Fibroblast of gingiva (primary cell): ENCODE measurements around the gene ACOT6.
"Not testable (repeated sequence)": the region's sequence is repeated elsewhere in the genome, so short reads cannot be mapped to it uniquely, and the experiment has no call there.

Source experiments
- DNase-seq: peaks from one replicate; pipeline ENCODE4 v3.0.0-alpha.2; 2011; ENCODE audit warnings: low read depth

The ACOT6 gene

DNA sequence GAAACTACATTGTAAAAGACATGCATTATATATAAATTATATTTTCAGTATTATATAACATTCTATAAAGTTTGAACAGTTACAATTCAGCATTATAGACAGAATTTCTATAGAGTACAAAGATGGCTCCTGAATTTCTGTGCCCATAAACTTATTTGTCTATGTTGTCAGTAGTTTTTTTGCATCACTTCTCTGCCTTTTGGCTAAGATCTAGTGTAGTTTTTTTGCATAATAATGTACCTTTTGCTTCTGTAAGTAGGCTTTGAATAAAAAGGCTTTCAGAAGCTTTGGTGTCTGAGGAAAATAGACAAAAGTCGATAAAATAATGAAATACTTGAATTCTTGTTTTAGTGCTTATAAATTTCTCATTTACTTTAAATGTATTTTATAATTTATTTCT, 43.5 kb downstream of the ACOT6 start:
- DNase-seq = no peak

DNA sequence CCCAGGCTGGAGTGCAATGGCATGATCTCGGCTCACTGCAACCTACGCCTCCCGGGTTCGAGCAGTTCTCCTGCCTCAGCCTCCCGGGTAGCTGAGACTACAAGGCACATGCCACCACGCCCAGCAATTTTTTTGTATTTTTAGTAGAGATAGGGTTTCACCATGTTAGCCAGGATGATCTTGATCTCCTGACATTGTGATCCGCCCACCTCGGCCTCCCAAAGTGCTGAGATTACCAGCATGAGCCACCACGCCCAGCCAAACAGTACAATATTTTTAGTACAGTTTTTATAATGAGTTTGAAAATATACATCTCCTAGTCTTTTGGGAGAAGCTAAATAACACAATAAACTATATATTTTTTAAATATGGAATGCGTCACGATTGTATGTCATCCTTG, 46.9 kb downstream of the ACOT6 start:
- not testable (repeated sequence) for DNase-seq

DNA sequence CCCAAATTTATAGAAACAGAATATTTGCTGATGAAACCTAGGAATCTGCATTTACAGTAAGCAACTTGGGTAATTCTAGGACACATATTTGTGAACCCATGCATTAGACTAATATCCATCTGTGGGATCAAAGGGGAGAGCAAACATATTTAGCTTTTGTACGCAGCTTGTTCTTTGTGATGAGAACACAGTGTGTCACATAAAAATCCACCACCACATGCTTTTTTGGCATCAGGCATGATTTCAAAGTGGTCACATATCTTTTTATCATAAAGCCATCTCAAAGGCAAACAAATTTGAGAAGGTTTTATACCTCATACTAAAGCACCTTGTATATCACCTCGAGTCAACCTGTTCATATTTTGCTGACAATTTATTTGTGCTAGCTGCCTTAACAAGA, 48.2 kb downstream of the ACOT6 start:
- no peak for DNase-seq

DNA sequence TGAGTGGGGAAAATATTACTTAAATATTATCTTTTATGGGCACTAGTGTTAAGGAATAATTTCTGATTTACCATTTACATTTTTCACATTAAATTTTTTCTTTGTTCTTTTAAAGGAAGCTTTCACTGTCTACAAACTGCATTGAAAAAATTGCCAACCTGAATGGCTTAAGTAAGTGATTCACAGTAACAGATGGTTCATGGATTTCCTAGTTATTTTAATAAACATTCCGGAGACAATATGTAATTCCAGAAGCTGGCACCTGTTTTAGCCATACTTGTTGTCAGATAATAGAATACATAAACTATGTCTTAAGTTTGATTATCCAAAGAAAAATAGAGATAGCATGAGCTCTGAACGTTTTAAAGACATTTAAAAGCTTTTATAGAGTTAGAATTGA, 49.6 kb downstream of the ACOT6 start:
- DNase-seq = no peak

DNA sequence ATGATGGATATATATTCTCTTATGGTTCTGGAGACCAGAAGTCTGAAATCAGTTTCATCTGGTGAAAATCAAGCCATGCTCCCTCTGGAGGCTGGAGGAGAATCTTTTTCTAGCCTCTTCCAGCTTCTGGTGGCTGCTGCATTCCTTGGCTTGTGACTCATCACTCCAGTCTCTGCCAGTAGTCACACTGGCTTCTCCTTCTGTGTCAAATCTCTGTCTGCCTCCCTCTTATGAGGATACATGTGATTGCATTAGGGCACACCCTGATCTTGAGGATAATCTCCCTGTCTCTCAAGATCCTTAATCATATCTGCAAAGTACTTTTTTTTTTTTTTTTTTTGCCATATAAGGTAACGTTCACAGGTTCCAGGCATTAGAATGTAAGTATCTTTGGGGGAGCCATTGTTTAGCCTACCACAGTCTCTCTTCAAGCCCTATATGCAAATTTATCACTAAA, 50.2 kb downstream of the ACOT6 start:
- DNase-seq = peak; percentile 87

DNA sequence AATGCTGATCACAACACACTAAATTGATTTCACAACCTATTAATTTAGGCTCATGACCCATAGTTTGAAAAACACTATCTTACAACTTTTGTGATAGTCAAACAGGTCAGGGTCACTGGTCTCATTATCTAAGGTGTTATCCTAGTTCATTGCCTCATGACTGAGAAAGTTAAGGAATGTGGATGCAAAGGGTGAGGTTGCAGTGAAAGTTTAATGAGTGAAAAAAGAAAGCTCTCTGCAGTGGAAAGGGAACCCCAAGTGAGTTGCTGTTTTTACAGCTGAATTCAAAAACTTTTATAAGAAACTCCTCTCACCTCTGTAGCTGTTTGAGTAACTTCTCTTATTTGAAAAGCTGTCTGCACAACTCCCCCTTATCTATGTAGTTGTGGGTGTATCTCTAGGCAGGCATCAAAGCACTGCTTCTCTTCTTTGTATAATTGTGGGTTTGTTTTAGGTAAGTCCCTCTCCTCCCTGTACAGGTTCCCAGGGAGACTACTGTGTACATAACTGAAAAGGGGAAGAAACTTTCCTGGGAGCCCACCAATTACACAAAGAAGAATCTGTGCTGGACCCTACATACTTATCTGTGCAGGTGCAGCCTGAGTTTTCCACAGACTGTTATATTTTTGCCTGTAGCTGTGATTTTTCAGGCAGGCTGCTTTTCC, 51.4 kb downstream of the ACOT6 start:
- DNase-seq = no peak

DNA sequence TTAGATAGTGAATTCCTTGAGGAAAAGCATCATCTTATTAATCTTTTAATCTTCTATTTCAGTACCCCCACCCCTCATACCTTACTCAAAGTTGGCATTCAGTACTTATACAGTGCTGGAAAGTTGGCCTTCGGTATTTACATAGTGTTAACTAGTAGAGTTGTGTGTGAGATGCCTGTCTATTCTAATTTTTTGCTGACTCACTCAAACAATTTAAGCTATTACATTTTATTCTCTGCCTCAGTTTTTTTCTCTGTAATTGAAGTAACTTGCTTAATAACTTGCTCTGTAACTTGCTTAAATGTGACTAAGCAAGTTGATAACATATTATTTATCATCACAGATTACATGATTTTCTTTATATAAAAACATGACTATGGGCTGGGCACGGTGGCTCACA, 52.8 kb downstream of the ACOT6 start:
- no peak for DNase-seq

DNA sequence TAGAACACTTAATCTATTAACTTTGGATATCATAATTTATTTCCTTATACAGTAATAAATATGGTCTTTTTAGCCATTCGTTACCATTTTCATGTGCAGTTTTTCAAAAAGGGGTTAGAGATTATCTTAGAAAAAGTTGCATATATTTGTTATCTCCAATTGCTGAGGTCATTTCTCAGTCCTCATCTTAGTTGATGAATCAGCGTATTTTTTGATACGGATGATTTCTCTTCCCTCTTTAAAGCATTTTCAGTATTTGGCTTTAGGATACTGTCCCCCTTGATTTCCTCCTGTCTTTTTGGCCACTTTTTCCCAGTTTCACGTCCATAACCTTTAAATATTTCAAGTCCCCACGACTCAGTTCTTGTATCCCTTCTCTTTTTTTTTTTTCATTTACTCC, 54.3 kb downstream of the ACOT6 start:
- no peak for DNase-seq

DNA sequence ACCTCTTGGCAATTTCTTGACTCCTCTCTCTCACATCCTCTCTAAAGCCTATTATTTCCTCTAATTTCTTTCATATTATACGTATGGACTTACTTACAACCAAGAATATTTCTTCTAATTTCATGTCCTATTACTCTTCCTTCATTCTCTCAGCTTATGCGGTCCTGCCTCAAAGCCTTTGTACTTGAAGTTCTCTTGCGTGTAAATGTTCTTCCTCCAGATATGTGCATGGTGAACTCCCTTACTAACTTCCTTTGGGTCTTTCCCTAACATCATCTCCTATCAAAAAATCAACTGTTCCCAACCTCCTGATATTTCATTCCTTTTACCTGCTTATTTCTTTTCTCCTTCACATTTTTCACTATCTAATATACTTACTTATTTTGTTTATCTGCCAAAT, 55.5 kb downstream of the ACOT6 start:
- DNase-seq = no peak
